ENCODE results near the gene DEK.
"Not testable (repeated sequence)": the region's sequence is repeated elsewhere in the genome, so short reads cannot be mapped to it uniquely, and the experiment has no call there.

DEK gene

DNA sequence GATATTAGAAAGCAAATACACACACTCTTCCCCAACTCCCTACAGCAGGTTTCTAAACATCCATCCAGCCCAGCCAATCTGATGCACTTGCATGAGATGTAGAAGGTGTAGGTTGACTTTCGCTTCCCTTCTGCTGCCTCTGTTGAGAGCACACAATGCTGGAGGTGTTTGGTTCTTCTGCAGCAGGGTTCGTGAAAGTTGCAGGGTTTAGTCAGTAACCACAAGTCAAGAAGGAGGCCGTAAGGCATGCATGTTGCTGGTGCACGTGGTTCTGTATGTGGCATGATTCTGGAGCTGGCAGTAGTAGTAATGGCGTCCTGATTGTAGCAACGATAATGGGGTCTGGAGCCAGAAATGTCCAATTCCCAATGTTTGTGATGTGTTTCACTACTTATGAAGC is 53.0 kb downstream of the DEK start:
- TF ChIP-seq, protein P1, sequence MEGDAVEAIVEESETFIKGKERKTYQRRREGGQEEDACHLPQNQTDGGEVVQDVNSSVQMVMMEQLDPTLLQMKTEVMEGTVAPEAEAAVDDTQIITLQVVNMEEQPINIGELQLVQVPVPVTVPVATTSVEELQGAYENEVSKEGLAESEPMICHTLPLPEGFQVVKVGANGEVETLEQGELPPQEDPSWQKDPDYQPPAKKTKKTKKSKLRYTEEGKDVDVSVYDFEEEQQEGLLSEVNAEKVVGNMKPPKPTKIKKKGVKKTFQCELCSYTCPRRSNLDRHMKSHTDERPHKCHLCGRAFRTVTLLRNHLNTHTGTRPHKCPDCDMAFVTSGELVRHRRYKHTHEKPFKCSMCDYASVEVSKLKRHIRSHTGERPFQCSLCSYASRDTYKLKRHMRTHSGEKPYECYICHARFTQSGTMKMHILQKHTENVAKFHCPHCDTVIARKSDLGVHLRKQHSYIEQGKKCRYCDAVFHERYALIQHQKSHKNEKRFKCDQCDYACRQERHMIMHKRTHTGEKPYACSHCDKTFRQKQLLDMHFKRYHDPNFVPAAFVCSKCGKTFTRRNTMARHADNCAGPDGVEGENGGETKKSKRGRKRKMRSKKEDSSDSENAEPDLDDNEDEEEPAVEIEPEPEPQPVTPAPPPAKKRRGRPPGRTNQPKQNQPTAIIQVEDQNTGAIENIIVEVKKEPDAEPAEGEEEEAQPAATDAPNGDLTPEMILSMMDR (conservative IDR thresholded peaks at IDR 0.05; ENCODE audit: low read depth, low read length) = no peak
- no peaks in the 10 kb centered on the region for H3K36me3 ChIP-seq (ENCODE audit: insufficient read depth)
- no peak overlapping the region for H3K4me3 ChIP-seq (IDR thresholded peaks at IDR 0.05; ENCODE audit: insufficient read depth, low read depth, low read length)
- H3K27ac ChIP-seq = no peak overlapping the region
- no peak overlapping the region for H3K9ac ChIP-seq
- H2AFZ ChIP-seq (ENCODE audit: low read depth) = no peak overlapping the region
- peaks cover 4% of the 10 kb centered on the region; the same call in 1 of the 2 replicates for H4K20me1 ChIP-seq (ENCODE audit: insufficient read depth)
- peaks cover 14% of the 10 kb centered on the region for H3K4me1 ChIP-seq (ENCODE audit: low read depth, poor library complexity, severe bottlenecking)
- H3K27me3 ChIP-seq (ENCODE audit: insufficient read depth, low read depth) = no peaks in the 10 kb centered on the region
- no peaks in the 10 kb centered on the region for H3K79me2 ChIP-seq (ENCODE audit: insufficient read depth, low read depth)
- H3K4me2 ChIP-seq = no peak overlapping the region

DNA sequence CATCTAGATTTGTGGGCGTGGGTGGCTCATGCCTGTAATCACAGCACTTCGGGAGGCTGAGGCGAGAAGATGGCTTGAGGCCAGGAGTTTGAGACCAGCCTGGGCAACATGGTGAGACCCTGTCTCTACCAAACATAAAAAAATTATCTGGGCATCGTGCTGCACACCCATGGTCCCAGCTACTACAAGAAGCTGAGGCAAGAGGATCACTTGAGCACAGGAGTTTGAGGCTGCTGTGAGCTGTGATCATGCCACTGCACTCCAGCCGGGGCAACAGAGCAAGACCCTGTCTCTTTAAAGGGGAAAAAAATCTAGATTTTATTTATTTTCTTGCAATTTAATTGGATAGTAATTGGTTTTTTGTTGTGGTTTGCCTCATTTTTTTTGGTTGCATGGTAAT is 53.6 kb downstream of the DEK start:
- no peak overlapping the region for H3K27ac ChIP-seq
- no peak overlapping the region for H3K4me2 ChIP-seq
- no peaks in the 10 kb centered on the region for H3K79me2 ChIP-seq (ENCODE audit: insufficient read depth, low read depth)
- H3K4me3 ChIP-seq (IDR thresholded peaks at IDR 0.05; ENCODE audit: insufficient read depth, low read depth, low read length) = no peak overlapping the region
- no peaks in the 10 kb centered on the region for H3K27me3 ChIP-seq (ENCODE audit: insufficient read depth, low read depth)
- H3K36me3 ChIP-seq (ENCODE audit: insufficient read depth) = no peaks in the 10 kb centered on the region
- TF ChIP-seq, protein P1 (conservative IDR thresholded peaks at IDR 0.05; ENCODE audit: low read depth, low read length) = no peak
- H2AFZ ChIP-seq (ENCODE audit: low read depth) = no peak overlapping the region
- peaks cover 4% of the 10 kb centered on the region; the same call in 1 of the 2 replicates for H4K20me1 ChIP-seq (ENCODE audit: insufficient read depth)
- H3K9ac ChIP-seq = no peak overlapping the region
- H3K4me1 ChIP-seq (ENCODE audit: low read depth, poor library complexity, severe bottlenecking) = peaks cover 14% of the 10 kb centered on the region

DNA sequence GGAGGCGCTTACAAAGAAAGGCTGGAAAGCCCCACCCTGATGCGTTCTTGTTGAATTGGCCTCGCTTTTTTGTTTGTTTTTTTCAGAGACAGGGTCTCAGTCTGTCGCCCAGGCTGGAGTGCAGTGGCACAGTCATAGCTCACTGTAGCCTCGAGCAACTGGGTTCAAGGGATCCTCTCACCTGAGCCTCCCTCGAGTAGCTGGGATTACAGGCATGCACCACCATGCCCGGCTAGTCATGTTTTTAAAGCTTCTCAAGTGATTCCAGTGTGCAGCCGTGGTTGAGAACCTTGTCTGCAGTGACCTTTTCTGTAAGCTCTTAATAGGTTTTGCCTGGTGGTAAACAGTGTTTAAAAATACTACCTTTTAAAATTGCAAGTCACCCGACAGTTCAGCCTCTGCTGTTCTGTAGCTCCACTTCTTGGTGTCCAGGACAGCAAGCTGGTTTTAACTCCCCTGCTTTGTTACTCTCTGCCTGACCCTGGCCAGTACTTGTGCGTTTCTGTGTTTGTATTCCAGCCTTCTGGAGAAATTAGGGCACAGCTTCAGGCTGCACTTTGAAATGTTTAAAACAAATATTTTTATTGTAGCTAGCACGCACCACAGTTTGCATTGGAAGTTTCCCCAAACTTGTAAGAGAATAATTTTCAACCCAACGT is 54.7 kb downstream of the DEK start:
- Histone ChIP-seq H3K4me2 (no peak overlapping the region), H3K4me1 (ENCODE audit: low read depth, poor library complexity, severe bottlenecking) (peaks cover 14% of the 10 kb centered on the region), H3K4me3 (IDR thresholded peaks at IDR 0.05; ENCODE audit: insufficient read depth, low read depth, low read length) (no peak overlapping the region), H3K79me2 (ENCODE audit: insufficient read depth, low read depth) (no peaks in the 10 kb centered on the region), H3K9ac (no peak overlapping the region), H4K20me1 (ENCODE audit: insufficient read depth) (peaks cover 4% of the 10 kb centered on the region; the same call in 1 of the 2 replicates), H3K27ac (no peak overlapping the region), H3K36me3 (ENCODE audit: insufficient read depth) (no peaks in the 10 kb centered on the region), H2AFZ (ENCODE audit: low read depth) (no peak overlapping the region), H3K27me3 (ENCODE audit: insufficient read depth, low read depth) (no peaks in the 10 kb centered on the region)
- TF ChIP-seq, protein P1 (conservative IDR thresholded peaks at IDR 0.05; ENCODE audit: low read depth, low read length) = no peak

DNA sequence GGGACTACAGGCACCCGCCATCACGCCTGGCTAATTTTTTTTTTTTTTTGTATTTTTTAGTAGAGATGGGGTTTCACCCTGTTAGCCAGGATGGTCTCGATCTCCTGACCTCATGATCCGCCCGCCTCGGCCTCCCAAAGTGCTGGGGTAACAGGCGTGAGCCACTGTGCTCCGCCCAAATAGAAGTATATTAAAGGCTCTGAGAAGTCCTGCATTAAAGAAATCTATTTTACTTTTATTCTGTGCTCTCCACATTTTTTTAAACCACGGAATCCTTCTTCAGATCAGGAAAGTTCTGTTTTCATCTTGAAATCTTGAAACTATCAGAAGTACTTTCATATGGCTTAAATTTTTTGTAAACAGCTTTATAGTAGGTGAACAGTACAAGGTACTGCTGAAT is 55.6 kb downstream of the DEK start:
- H3K79me2 ChIP-seq (ENCODE audit: insufficient read depth, low read depth); H3K4me3 ChIP-seq (IDR thresholded peaks at IDR 0.05; ENCODE audit: insufficient read depth, low read depth, low read length); H3K4me1 ChIP-seq (ENCODE audit: low read depth, poor library complexity, severe bottlenecking); H3K36me3 ChIP-seq (ENCODE audit: insufficient read depth); H3K9ac ChIP-seq; H4K20me1 ChIP-seq (ENCODE audit: insufficient read depth); H2AFZ ChIP-seq (ENCODE audit: low read depth); H3K4me2 ChIP-seq; H3K27me3 ChIP-seq (ENCODE audit: insufficient read depth, low read depth); H3K27ac ChIP-seq: not testable (repeated sequence)

DNA sequence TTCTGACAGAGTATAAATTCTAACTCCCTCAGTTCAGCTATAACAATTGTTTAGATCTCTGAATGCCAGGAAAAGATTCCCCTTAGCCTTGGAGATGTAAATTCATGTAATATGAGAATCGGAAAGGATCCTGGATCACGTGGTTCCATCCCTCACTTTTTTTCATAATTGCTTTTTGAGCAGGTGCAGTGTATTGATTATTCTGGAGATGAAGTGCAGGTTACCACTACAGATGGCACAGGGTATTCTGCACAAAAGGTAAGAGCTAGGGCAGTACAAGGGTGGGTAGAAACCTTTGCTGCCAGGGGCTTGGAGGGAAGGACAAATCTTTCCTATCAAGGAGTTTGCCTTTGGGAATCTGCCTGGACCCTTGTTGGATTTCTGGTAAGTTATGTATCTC is 56.4 kb downstream of the DEK start:
- Histone ChIP-seq H3K4me1 (ENCODE audit: low read depth, poor library complexity, severe bottlenecking) (no peaks in the 10 kb centered on the region), H3K4me3 (IDR thresholded peaks at IDR 0.05; ENCODE audit: insufficient read depth, low read depth, low read length) (no peak overlapping the region), H3K79me2 (ENCODE audit: insufficient read depth, low read depth) (no peaks in the 10 kb centered on the region), H3K4me2 (no peak overlapping the region), H3K27ac (no peak overlapping the region), H4K20me1 (ENCODE audit: insufficient read depth) (no peaks in the 10 kb centered on the region), H3K9ac (no peak overlapping the region), H2AFZ (ENCODE audit: low read depth) (no peak overlapping the region), H3K27me3 (ENCODE audit: insufficient read depth, low read depth) (no peaks in the 10 kb centered on the region), H3K36me3 (ENCODE audit: insufficient read depth) (no peaks in the 10 kb centered on the region)
- TF ChIP-seq, protein P1 (conservative IDR thresholded peaks at IDR 0.05; ENCODE audit: low read depth, low read length) = no peak
